ENCODE results near the gene PPM1F. TPM values are rescaled to one million over a fixed set of nuclear protein-coding genes. Genes with fewer than 3 reads are reported as not detected.

PPM1F gene
- total RNA-seq, 2 donors from 2014 or later, result 14.5 to 26.4 TPM

- TF ChIP-seq POLR2A (IDR thresholded peaks at IDR 0.05) (no peak), CTCF (IDR thresholded peaks at IDR 0.05) (no peak)
- no peaks in the 10 kb centered on the region for H3K4me1 ChIP-seq
- no peak for DNase-seq
- H3K27ac ChIP-seq, result no peak overlapping the region
- H3K4me3 ChIP-seq, result no peak overlapping the region
- H3K27me3 ChIP-seq, result no peaks in the 10 kb centered on the region
- H3K9me3 ChIP-seq, result no peaks in the 10 kb centered on the region
- intact Hi-C loops (cut with DNase I), result no loop called here
- ATAC-seq, result no peak
- H3K36me3 ChIP-seq (replicated peaks in 1 of 2; ENCODE audit: insufficient read depth in 1 of 2, low read depth in 2 of 2), result peaks cover 0 to 22% of the 10 kb centered on the region in 2 donors
- WGBS, 2 donors, result 91 to 95% methylated on average over 3 to 5 of the region's 5 CpGs
Measured at GRCh38 chr22:21968452-21969129, 15.9 kb upstream of the PPM1F start.

GRCh38 chr22:21967693-21968271, 15.1 kb upstream of the PPM1F start:
- Histone ChIP-seq H3K27me3 (no peaks in the 10 kb centered on the region), H3K4me1 (no peaks in the 10 kb centered on the region), H3K27ac (no peak overlapping the region), H3K4me3 (no peak overlapping the region), H3K36me3 (replicated peaks in 1 of 2; ENCODE audit: insufficient read depth in 1 of 2, low read depth in 2 of 2) (peaks cover 0 to 23% of the 10 kb centered on the region in 2 donors), H3K9me3 (no peaks in the 10 kb centered on the region)
- intact Hi-C loops (cut with DNase I), result no loop called here
- TF ChIP-seq POLR2A (IDR thresholded peaks at IDR 0.05) (no peak), CTCF (IDR thresholded peaks at IDR 0.05) (no peak)
- 85 to 89% methylated on average over 7 of the region's 7 CpGs for WGBS, 2 donors
- DNase-seq, result no peak
- ATAC-seq, result no peak

GRCh38 chr22:21966643-21967516, 14.2 kb upstream of the PPM1F start:
- Histone ChIP-seq H3K27me3 (no peaks in the 10 kb centered on the region), H3K27ac (no peak overlapping the region), H3K4me1 (no peaks in the 10 kb centered on the region), H3K36me3 (replicated peaks in 1 of 2; ENCODE audit: insufficient read depth in 1 of 2, low read depth in 2 of 2) (peaks cover 0 to 26% of the 10 kb centered on the region in 2 donors), H3K9me3 (no peaks in the 10 kb centered on the region), H3K4me3 (no peak overlapping the region)
- ATAC-seq (no peak), DNase-seq (no peak)
- 87 to 91% methylated on average over 16 of the region's 16 CpGs for WGBS, 2 donors
- TF ChIP-seq POLR2A (IDR thresholded peaks at IDR 0.05), result no peak
- no peak for TF ChIP-seq CTCF (IDR thresholded peaks at IDR 0.05)
- intact Hi-C loops (cut with DNase I), result no loop called here

GRCh38 chr22:21965762-21966288, 13.2 kb upstream of the PPM1F start:
- no peak overlapping the region for H3K27ac ChIP-seq
- no peak overlapping the region for H3K4me3 ChIP-seq
- TF ChIP-seq POLR2A (IDR thresholded peaks at IDR 0.05) (no peak), CTCF (IDR thresholded peaks at IDR 0.05) (no peak)
- WGBS, 2 donors, result 94 to 95% methylated on average over 6 of the region's 6 CpGs
- ATAC-seq (no peak), DNase-seq (no peak)
- peaks cover 0 to 26% of the 10 kb centered on the region in 2 donors for H3K36me3 ChIP-seq (replicated peaks in 1 of 2; ENCODE audit: insufficient read depth in 1 of 2, low read depth in 2 of 2)
- no peaks in the 10 kb centered on the region for H3K27me3 ChIP-seq
- no peaks in the 10 kb centered on the region for H3K9me3 ChIP-seq
- H3K4me1 ChIP-seq, result no peaks in the 10 kb centered on the region
- intact Hi-C loops (cut with DNase I), result no loop called here
